CD4-positive, alpha-beta T cell treated with Interleukin-15 for 1 hour (primary cell): Measurements from ENCODE around the gene OR7A10.
"Not testable (repeated sequence)": the region's sequence is repeated elsewhere in the genome, so short reads cannot be mapped to it uniquely, and the experiment has no call there.

Experiments used
- DNase-seq: peaks from one replicate; pipeline ENCODE4 v3.0.0-alpha.2; 2020

Gene OR7A10

GRCh38 chr19:14792250-14792649 is 56.5 kb downstream of the OR7A10 start:
- DNase-seq: not testable (repeated sequence)
